ENCODE measurements around the gene CFAP90.

The CFAP90 gene

DNA sequence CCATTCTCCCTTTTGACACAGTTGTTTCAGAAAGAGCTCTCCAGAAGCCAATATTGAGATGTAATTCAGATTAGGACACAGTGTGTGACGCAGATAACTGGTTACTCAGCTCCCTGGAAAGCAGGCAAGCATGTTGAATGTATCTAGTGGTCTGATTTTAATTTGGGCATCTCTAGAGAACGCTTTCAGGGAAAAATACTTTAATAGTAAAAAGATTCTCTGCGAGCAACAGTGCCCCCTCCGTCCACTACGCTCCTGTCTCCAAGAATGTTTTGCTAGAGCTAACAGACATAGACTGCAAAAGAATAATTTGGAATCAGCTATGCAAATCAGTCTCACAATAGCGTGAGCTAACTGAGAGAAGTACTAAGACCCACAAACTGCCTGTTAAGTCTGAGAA is 23.3 kb downstream of the CFAP90 start:
- TF ChIP-seq, protein P1, sequence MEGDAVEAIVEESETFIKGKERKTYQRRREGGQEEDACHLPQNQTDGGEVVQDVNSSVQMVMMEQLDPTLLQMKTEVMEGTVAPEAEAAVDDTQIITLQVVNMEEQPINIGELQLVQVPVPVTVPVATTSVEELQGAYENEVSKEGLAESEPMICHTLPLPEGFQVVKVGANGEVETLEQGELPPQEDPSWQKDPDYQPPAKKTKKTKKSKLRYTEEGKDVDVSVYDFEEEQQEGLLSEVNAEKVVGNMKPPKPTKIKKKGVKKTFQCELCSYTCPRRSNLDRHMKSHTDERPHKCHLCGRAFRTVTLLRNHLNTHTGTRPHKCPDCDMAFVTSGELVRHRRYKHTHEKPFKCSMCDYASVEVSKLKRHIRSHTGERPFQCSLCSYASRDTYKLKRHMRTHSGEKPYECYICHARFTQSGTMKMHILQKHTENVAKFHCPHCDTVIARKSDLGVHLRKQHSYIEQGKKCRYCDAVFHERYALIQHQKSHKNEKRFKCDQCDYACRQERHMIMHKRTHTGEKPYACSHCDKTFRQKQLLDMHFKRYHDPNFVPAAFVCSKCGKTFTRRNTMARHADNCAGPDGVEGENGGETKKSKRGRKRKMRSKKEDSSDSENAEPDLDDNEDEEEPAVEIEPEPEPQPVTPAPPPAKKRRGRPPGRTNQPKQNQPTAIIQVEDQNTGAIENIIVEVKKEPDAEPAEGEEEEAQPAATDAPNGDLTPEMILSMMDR (conservative IDR thresholded peaks at IDR 0.05; ENCODE audit: low read depth, low read length): no peak
- H2AFZ ChIP-seq (ENCODE audit: low read depth): no peak overlapping the region
- H3K27me3 ChIP-seq (ENCODE audit: insufficient read depth, low read depth): no peaks in the 10 kb centered on the region

DNA sequence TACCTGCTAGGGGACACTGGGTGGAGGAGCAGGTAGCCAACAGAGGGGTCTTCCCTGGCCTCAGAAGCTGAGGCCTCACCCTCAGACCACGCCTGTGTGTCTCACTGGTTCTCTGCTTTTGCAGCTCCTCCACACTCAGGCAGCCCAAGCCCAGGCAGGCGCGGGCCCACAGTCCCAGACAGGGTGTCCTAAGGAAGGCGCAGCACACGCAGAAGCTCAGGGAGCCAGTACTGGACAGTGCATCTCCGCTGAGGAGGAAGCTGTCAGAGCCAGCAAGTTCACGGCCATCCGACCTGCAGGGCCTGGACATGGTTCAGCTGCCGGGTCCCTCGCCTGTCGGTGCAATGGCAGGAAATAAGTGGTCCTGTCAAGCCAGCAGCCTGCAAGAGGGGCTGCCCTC is 25.3 kb downstream of the CFAP90 start:
- H2AFZ ChIP-seq (ENCODE audit: low read depth): no peak overlapping the region
- H3K4me3 ChIP-seq (IDR thresholded peaks at IDR 0.05; ENCODE audit: insufficient read depth, low read depth, low read length): no peak overlapping the region
- no peak overlapping the region for H3K4me2 ChIP-seq
- H3K79me2 ChIP-seq (ENCODE audit: insufficient read depth, low read depth): no peaks in the 10 kb centered on the region
- no peak overlapping the region for H3K9ac ChIP-seq
- H3K4me1 ChIP-seq (ENCODE audit: low read depth, poor library complexity, severe bottlenecking): no peaks in the 10 kb centered on the region
- no peak overlapping the region for H3K27ac ChIP-seq
- no peaks in the 10 kb centered on the region for H4K20me1 ChIP-seq (ENCODE audit: insufficient read depth)
- no peaks in the 10 kb centered on the region for H3K27me3 ChIP-seq (ENCODE audit: insufficient read depth, low read depth)
- TF ChIP-seq, protein P1 (conservative IDR thresholded peaks at IDR 0.05; ENCODE audit: low read depth, low read length): no peak
- H3K36me3 ChIP-seq (ENCODE audit: insufficient read depth): no peaks in the 10 kb centered on the region

More for the DNA sequence above, 23.3 kb downstream of the CFAP90 start:
- no peaks in the 10 kb centered on the region for H3K79me2 ChIP-seq (ENCODE audit: insufficient read depth, low read depth)
- no peak overlapping the region for H3K9ac ChIP-seq
- no peaks in the 10 kb centered on the region for H3K36me3 ChIP-seq (ENCODE audit: insufficient read depth)
- no peak overlapping the region for H3K4me2 ChIP-seq
- H3K4me1 ChIP-seq (ENCODE audit: low read depth, poor library complexity, severe bottlenecking): no peaks in the 10 kb centered on the region
- H3K27ac ChIP-seq: no peak overlapping the region
- no peak overlapping the region for H3K4me3 ChIP-seq (IDR thresholded peaks at IDR 0.05; ENCODE audit: insufficient read depth, low read depth, low read length)
- H4K20me1 ChIP-seq (ENCODE audit: insufficient read depth): no peaks in the 10 kb centered on the region

DNA sequence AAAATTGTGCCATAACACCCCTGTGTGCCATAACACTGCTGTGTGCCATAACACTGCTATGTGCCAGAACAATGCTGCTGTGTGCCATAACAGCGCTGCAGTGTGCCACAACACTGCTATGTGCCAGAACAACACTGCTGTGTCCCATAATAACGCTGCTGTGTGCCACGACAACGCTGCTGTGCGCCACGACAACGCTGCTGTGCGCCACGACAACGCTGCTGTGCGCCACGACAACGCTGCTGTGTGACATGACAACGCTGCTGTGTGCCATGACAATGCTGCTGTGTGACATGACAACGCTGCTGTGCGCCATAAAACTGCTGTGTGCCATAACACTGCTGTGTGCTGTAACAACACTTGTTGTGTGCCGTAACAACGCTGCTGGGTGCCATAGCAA is 25.9 kb downstream of the CFAP90 start:
- Histone ChIP-seq H4K20me1 (ENCODE audit: insufficient read depth) (no peaks in the 10 kb centered on the region), H3K9ac (no peak overlapping the region), H3K4me3 (IDR thresholded peaks at IDR 0.05; ENCODE audit: insufficient read depth, low read depth, low read length) (no peak overlapping the region), H3K79me2 (ENCODE audit: insufficient read depth, low read depth) (no peaks in the 10 kb centered on the region), H3K4me1 (ENCODE audit: low read depth, poor library complexity, severe bottlenecking) (no peaks in the 10 kb centered on the region), H3K27me3 (ENCODE audit: insufficient read depth, low read depth) (no peaks in the 10 kb centered on the region), H2AFZ (ENCODE audit: low read depth) (no peak overlapping the region), H3K27ac (no peak overlapping the region), H3K36me3 (ENCODE audit: insufficient read depth) (no peaks in the 10 kb centered on the region), H3K4me2 (no peak overlapping the region)
- TF ChIP-seq, protein P1 (conservative IDR thresholded peaks at IDR 0.05; ENCODE audit: low read depth, low read length): no peak

DNA sequence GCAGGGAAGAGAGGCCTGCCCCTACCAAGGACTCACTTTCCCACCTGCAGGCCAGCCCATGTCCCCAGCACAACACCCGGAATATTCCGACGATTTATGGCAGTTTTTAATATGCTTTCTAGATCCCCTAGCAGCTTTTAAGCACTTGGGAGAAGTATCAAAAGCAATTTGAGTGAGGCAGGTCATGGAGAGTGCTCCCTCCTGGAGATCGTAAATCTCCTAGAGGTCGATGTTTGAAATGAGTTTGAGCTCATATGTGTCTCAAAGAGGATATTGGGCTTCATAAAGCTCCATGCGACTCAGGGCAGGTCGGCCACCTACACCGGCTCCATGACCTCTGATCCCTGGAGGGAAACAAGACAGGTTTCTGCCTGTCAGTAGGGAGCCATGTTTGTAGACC is 27.3 kb downstream of the CFAP90 start:
- Histone ChIP-seq H3K27ac (no peak overlapping the region), H4K20me1 (ENCODE audit: insufficient read depth) (no peaks in the 10 kb centered on the region), H3K9ac (no peak overlapping the region), H3K27me3 (ENCODE audit: insufficient read depth, low read depth) (no peaks in the 10 kb centered on the region), H3K4me1 (ENCODE audit: low read depth, poor library complexity, severe bottlenecking) (no peaks in the 10 kb centered on the region), H3K36me3 (ENCODE audit: insufficient read depth) (no peaks in the 10 kb centered on the region), H3K79me2 (ENCODE audit: insufficient read depth, low read depth) (no peaks in the 10 kb centered on the region), H3K4me2 (no peak overlapping the region), H2AFZ (ENCODE audit: low read depth) (no peak overlapping the region), H3K4me3 (IDR thresholded peaks at IDR 0.05; ENCODE audit: insufficient read depth, low read depth, low read length) (no peak overlapping the region)
- TF ChIP-seq, protein P1 (conservative IDR thresholded peaks at IDR 0.05; ENCODE audit: low read depth, low read length): no peak

Data from KMS-11 (cell line).